Right renal cortex interstitium (tissue), 3 donors: ENCODE results near the gene CNOT6. TPM values are rescaled to one million over a fixed set of nuclear protein-coding genes. Genes with fewer than 3 reads are reported as not detected.

Experiments used
- DNase-seq, 3 donors: peaks; one replicate each; pipeline ENCODE4 v3.0.0-alpha.2; 2013; ENCODE audit warnings: low read depth in 3 of 3, low spot score in 2 of 3
- polyA plus RNA-seq, 3 donors: library from polyadenylated mRNA; unstranded; fragments of 120-200 nt; gene quantifications; one replicate each; pipeline ENCODE4 v1.2.1, GENCODE V29; 2013; ENCODE audit not compliant: insufficient read length in 3 of 3

The CNOT6 gene
- polyA plus RNA-seq, 3 donors: 57.3 to 62.6 (median 62.4) TPM

GRCh38 chr5:180558232-180558631, 64.1 kb downstream of the CNOT6 start:
- no peak for DNase-seq

GRCh38 chr5:180563994-180564393, 69.8 kb downstream of the CNOT6 start:
- no peak for DNase-seq

- no peak for DNase-seq
Observed at GRCh38 chr5:180568914-180569313, 74.7 kb downstream of the CNOT6 start.

GRCh38 chr5:180575571-180575970, 81.4 kb downstream of the CNOT6 start:
- no peak for DNase-seq

GRCh38 chr5:180580681-180581080, 86.5 kb downstream of the CNOT6 start:
- no peak for DNase-seq

- DNase-seq: no peak
Observed at GRCh38 chr5:180583738-180584137, 89.6 kb downstream of the CNOT6 start.

- DNase-seq: no peak
Observed at GRCh38 chr5:180586204-180586603, 92.0 kb downstream of the CNOT6 start.

- no peak for DNase-seq
Observed at GRCh38 chr5:180586870-180587269, 92.7 kb downstream of the CNOT6 start.

- no peak for DNase-seq
Observed at GRCh38 chr5:180589771-180590542, 95.8 kb downstream of the CNOT6 start.

- no peak for DNase-seq
Observed at GRCh38 chr5:180590543-180591310, 96.5 kb downstream of the CNOT6 start.

- DNase-seq: no peak
Observed at GRCh38 chr5:180591311-180591887, 97.2 kb downstream of the CNOT6 start, which contains the start of gene SCGB3A1. Gene SCGB3A1, minus strand, starts transcription at chr5:180591499. Its CDS starts 37 bp downstream, at chr5:180591462.

- no peak for DNase-seq
Observed at GRCh38 chr5:180592176-180592575, 98.0 kb downstream of the CNOT6 start.

- DNase-seq: no peak
Observed at GRCh38 chr5:180593446-180594206, 99.4 kb downstream of the CNOT6 start.

GRCh38 chr5:180594311-180595045, 100.3 kb downstream of the CNOT6 start:
- DNase-seq: no peak

- DNase-seq: no peak
Observed at GRCh38 chr5:180595046-180595379, 100.8 kb downstream of the CNOT6 start.

- no peak for DNase-seq
Observed at GRCh38 chr5:180595381-180596114, 101.4 kb downstream of the CNOT6 start.

- DNase-seq: no peak
Observed at GRCh38 chr5:180596115-180596667, 102.0 kb downstream of the CNOT6 start.

GRCh38 chr5:180596668-180597231, 102.6 kb downstream of the CNOT6 start:
- no peak for DNase-seq

GRCh38 chr5:180598316-180598701, 104.1 kb downstream of the CNOT6 start:
- no peak for DNase-seq
